Loucy (cell line): ENCODE measurements around the gene PTPRB.

ENCODE experiments used
- EZH2phosphoT487 ChIP-seq: fragments of 200-600 bp; IDR thresholded peaks from 2 replicates; pipeline ENCODE4 v1.6.1; 2018; ENCODE audit warnings: antibody characterized with exemption, mild to moderate bottlenecking, moderate library complexity, borderline replicate concordance
- TF ChIP-seq, protein P1 (sequence below): fragments of 200-600 bp; sonication (generic); conservative IDR thresholded peaks from 2 replicates; pipeline ENCODE4 v1.5.1; 2014; ENCODE audit warnings: mild to moderate bottlenecking, antibody characterized with exemption, low read length

DNA sequence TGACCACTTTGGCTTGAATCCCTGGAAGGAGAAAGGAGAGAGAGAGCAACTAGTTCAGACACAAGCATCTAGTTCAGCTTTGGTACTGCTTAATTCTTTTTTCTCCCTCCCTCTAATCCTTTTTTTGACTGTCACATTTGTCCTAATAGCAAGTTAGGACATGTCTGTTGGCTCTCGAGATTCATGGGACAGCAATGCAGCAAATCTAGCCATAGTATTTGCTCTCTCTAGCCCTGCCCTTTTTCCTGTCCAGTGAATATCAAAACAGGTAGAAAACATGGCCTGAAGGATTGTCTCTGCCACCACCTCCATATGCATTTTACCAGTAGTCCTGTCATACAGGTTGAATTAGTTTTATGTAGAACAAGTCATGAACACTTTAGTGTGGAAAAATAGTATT lies 116.4 kb downstream of the PTPRB start:
- TF ChIP-seq, protein P1, sequence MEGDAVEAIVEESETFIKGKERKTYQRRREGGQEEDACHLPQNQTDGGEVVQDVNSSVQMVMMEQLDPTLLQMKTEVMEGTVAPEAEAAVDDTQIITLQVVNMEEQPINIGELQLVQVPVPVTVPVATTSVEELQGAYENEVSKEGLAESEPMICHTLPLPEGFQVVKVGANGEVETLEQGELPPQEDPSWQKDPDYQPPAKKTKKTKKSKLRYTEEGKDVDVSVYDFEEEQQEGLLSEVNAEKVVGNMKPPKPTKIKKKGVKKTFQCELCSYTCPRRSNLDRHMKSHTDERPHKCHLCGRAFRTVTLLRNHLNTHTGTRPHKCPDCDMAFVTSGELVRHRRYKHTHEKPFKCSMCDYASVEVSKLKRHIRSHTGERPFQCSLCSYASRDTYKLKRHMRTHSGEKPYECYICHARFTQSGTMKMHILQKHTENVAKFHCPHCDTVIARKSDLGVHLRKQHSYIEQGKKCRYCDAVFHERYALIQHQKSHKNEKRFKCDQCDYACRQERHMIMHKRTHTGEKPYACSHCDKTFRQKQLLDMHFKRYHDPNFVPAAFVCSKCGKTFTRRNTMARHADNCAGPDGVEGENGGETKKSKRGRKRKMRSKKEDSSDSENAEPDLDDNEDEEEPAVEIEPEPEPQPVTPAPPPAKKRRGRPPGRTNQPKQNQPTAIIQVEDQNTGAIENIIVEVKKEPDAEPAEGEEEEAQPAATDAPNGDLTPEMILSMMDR, result no peak
- TF ChIP-seq EZH2phosphoT487, result no peak
